GM18907 (cell line): Measurements from ENCODE around the gene PDE4D.
A peak's percentile ranks its signal among the peaks of the same experiment; 100 is the strongest.

ENCODE experiments used
- ATAC-seq: cut with Tn5 transposase; IDR thresholded peaks from one replicate; pipeline ENCODE4 v1.9.1; 2021; ENCODE audit warnings: mild to moderate bottlenecking, moderate library complexity; ENCODE audit not compliant: unreplicated experiment

PDE4D gene

GRCh38 chr5:59164041-59164830 lies 729.3 kb downstream of the PDE4D start:
- no peak for ATAC-seq

DNA sequence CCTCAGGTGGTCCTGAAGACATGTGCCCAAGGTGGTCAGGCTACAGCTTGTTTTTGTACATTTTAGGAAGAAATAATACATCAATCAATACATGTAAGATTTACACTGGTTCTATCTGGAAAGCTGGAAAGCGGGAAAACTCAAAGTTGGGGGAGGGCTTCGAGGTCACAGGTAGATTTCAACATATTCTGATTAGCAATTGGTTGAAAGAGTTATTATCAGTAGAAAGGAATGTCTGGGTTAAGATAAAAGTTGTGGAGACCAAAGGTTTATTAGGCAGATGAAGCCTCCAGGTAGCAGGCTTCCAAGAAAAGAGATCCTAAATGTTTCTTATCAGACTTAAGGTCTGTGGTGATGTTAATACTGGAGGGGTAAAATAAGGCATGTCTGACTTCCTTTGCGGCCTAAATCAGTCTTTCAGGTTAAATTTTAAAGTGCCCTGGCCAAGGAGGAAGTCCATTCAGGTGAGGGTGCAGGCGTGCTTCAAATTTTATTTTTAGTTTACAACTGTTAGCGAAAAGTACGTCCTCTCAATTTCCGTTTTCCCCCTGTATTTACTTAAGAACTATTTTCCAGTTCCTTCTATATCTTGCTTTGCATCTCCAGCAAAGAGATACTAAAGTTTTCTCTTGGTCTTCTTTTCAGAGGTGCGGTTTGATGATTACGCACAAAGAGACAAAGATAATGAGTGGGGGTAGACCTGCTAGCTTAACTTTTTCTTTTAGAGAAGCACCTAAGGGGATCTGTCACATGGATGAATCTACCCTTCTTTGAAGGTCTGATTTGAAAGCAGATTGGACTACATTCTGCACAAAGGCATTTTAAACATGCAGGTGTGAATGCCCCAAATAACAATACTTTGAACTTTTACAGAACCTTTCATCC lies 732.1 kb downstream of the PDE4D start:
- no peak for ATAC-seq

GRCh38 chr5:59158637-59159391 lies 734.7 kb downstream of the PDE4D start:
- ATAC-seq, result no peak

GRCh38 chr5:59158165-59158564 lies 735.4 kb downstream of the PDE4D start:
- ATAC-seq, result no peak

GRCh38 chr5:59157068-59157467 lies 736.5 kb downstream of the PDE4D start:
- ATAC-seq, result no peak

DNA sequence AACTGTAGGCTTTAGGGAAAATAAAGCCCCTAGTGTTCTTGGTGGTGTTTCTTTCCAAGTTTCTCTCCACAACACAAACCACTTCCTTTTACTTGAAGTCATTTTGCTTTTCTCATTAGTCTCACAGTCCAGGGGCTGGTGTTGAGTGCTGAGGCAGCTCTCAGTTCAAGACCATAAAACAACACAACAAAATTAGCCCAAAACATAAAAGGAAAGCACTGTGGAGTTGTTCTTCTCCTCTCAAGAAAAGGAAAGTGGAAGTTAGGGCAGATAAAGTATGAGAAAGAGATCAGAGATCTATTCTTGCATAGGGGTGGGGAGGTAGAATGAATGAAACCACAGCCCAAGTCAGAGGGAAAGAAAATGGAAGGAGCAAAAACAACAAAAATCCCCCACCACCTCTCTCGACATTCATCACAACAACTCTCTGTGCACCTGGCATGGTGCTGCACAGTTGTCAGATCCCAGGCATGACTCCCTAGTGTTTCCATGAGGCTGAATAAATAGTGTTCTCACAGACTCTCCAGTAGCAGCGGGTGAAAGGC lies 740.8 kb downstream of the PDE4D start:
- ATAC-seq, result no peak

DNA sequence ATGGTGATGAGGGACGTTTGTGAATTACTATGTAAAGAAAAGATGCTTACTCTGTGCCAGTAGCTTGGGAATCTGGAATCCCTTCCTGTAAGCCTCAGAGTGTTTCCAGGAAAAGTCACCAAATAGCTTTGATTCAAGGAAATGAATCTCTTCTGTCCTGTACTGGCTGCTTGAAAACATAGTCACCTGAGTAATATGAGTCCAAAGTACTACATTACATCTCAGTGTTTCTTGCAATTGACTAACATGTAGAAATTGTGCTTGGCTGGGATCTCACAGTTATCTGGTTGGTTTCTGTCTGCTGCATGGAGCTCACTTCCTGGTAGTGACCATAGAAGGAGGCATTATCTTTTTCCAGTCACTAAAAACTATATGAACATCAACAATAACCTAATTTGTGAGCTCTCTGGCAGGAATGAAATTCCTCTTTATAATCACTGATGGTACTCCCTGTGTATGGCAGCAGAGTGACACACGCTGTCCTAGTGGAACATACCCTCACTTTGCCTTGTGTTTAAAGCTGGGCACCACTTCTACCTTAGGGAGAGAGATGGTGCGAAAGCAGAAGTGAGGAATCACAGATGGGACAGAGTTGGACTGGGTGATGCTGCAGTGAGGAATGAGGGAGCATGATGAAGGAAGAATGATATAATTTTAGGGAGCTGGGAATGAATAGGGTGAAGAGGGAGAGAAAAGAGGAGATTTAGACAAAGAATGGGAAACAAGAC lies 742.2 kb downstream of the PDE4D start:
- ATAC-seq, result no peak

DNA sequence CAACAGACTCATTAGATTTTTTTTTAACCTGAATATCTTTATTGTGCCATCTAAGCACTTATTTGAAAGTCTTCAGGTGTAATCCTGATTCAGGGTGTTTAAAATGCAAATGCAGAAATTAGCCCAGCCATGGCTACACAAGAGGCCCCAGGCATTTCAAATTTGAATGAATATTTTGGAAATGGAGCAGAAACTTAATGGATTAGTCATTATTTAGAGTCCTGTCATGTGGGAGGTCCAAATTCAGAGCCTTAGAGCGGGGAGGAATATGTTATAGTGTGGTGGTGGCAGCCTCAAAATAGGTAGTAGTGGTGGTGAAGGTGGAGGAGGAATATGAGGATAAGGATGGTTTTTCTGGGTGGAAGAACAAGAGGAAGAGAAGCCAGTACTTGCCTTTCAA lies 743.7 kb downstream of the PDE4D start:
- no peak for ATAC-seq

DNA sequence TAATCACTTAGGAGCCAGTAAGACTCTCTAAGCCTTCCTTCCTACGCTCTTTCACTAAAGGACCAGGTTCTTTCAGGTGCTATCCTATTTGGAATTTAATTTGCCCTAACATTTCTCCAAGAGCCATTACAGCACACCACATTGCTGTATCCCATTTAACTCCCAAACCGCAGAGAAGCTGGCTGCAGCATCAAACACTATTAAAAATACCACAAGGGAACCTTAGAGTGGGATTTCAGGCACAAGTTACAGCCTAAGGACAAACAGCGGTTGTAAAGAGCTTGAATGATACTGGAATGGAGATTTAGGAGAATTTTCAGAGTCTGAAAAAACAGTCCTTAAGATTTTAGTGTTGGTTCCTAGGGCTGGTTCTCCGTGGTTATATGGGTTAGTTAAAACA lies 744.3 kb downstream of the PDE4D start:
- no peak for ATAC-seq

- ATAC-seq, result no peak
These were observed 746.8 kb downstream of the PDE4D start for GRCh38 chr5:59146729-59147128.

DNA sequence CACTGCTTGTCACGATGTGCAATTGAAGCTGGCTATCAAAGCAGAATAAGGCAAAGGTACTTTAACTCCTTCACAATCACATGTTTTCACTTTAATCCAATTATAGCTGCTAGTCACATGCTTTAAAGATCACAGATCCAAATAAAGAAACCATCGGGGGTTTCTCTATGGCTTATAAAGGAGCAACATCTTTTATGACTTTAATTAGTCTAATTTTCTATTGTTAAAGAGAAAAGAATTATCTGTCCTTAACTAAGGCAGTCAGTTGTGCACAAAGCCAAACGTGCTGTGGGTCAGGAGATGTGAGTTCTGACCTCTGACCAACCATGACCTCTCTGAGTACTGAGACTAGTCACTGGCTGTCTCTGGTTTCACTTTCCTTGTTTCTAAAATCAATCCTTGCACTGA lies 749.6 kb downstream of the PDE4D start:
- peak; percentile 99 for ATAC-seq

GRCh38 chr5:59142927-59143326 lies 750.6 kb downstream of the PDE4D start:
- ATAC-seq, result no peak

GRCh38 chr5:59142138-59142537 lies 751.4 kb downstream of the PDE4D start:
- ATAC-seq, result no peak

DNA sequence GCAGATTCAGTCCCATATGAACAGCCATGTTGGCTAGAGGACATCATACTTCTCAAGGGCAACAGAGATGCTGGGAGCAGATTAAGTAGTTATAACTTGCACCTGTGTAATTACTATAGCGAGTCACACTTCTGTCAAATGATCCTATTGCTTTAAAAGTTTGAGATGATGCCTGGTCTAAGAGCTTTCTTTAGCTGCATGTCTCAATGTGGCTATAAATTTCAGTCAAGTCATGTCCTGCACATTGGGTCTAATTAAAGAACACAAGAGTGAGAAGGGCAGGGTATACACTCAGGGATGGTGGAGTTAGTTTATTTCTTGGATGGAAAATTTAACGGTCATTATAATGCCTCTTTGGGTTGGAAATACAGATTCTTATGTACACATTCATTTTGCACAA lies 753.4 kb downstream of the PDE4D start:
- ATAC-seq, result no peak

GRCh38 chr5:59139695-59140094 lies 753.8 kb downstream of the PDE4D start:
- no peak for ATAC-seq

GRCh38 chr5:59138509-59138908 lies 755.0 kb downstream of the PDE4D start:
- ATAC-seq, result no peak

- no peak for ATAC-seq
These were observed 755.7 kb downstream of the PDE4D start for GRCh38 chr5:59137846-59138245.

GRCh38 chr5:59136549-59136948 lies 757.0 kb downstream of the PDE4D start:
- ATAC-seq, result no peak

DNA sequence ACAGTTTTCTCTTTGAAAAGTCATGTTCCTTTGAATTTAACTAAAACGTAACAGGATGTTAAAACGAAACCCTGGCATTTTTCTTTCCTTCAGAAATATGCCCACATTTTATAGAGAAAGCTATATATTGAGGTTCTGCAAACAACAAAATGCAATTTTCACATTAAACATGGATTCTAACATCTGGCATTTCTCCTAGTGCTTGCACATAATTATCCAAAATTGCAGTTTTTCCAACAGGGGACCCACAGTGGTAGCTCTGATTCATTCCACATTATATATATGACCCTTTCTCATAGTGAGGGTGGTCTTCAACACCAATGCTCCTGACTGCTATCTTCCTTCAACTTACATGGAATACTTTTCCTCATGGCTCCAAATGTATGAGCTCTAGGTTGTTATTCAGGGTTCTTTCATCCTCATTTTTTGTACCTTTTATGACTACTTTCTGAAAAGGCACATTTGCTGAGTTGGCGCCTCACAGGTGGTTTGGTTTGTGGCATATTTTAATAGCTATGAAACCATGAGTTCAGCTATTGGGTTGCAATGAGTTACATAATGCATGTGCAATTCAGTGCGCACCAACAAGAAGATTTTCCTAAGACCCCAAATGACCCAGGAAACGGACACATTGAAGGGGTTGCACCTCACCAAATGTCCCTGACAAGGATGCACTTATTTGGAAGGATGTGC lies 758.9 kb downstream of the PDE4D start:
- ATAC-seq, result no peak

- no peak for ATAC-seq
These were observed 759.7 kb downstream of the PDE4D start for GRCh38 chr5:59133764-59134261.
